ENCODE measurements around the gene GUCY2C.

Gene GUCY2C

DNA sequence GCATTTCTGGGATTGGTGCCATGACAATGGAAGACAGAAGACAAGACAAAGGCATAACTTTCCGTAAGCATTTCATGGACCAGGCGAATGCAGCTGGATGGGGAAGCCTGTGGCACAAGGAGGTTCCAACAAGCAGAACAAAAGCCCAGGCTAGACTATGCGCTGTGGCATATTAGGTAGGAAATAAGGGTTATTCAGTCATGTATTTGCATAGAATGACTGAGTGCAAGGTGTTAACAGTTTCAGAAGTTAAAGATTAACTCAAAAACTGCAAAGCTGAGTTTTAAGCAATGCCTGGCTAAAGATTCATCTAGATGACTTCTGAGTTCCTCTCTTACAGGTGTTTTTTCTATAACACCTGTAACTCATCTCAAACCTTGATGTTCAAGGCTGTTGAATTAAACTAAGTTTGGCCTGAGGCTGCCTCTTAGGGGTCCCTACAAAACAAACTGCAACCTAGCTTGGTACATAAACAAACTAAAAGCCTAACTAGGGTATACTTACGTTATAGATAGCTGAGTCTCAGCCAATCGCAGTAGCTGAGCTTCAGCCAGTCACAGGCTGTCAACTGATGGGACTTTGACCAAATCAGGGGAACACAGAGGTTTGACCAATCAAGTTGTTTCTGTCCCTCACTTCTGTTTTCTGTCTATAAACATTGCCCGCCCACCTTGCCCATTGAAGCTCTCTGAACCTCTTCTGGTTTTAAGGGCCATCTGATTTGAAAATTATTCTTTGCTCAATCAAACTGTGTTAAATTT is 76.5 kb downstream of the GUCY2C start:
- DNase-seq: no peak

DNA sequence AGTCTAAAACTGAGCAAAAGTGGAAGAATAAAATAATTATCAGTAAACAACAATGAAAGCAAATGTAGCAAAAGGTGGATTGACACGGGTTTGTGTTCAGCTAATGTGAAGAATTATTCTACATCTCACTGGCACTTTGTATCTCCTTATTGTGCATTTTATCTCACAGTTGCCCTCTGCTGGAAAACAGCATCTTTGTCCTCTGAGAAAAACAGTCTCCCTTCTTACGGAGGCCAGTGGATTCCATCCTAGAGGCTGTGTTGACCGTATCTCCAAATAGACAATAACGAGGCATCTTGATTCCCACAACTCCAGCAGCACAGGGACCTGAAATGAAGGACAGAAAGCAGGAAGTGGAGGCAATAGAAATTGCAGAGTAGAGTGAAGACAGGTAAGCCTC is 77.4 kb downstream of the GUCY2C start:
- DNase-seq: no peak

DNA sequence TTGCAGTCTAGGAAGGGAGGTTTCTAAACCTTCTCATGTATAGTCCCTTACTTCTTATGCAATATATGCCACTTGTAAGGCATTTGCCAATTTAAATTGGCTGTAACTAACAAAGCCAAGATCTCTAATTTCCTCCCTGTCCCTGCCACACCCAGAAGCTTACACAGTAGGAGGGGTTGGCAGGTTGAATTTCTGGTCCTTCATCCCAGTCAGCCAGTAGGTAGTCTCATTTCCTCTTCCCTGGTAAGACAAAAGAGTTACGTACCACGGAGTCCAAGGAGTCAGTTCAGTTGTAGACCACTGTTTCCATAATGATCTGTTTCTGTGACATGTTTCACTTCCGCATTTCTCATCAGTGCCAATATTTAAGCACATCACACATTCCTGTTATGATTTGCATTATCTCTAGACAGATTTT is 81.7 kb downstream of the GUCY2C start:
- DNase-seq: no peak

DNA sequence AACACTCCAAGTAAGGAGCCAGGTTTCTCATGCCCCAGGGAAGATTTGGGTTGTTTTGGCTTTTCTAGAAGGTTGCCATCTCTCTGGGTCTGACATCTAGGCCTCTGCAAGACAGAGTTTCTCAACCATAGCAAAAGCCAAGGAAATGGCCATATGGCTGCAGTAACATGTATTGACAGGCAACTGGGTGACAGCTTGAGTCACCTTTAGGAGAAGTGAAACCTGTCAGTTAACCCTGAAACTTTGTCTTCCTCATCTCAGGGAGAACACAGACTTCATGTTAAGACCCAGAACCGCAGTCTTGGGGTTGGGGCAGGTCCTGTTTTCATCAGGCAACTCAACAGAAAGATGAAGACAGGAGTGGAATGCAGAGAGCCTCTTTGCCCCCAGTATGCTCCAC is 82.7 kb downstream of the GUCY2C start:
- DNase-seq: no peak

DNA sequence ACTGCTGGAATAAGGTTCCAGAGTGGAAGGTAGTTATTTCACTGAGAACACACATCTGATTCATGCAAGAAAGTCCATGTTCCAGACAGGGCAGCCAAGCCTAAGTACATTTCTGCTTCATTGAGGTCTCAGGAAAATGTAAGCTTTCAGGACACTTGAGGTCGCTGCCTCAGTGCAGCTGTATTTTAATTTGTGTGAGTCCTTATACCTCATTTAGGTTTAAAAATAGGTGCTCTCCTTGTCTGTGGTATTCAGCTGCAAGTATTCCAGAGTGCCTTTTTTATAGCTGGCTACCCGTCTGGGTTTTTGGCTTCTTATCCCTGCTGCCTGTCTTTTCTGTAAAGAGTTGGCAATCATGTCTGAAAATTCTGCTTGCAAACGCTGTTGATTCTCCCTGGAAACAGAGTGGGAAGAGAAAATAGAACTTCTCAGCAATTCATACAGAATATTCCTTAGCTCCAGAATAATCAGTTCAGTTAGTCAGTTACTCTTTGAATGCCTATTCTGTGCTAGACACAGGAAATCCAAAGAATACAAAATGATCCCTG is 83.4 kb downstream of the GUCY2C start:
- DNase-seq: no peak

DNA sequence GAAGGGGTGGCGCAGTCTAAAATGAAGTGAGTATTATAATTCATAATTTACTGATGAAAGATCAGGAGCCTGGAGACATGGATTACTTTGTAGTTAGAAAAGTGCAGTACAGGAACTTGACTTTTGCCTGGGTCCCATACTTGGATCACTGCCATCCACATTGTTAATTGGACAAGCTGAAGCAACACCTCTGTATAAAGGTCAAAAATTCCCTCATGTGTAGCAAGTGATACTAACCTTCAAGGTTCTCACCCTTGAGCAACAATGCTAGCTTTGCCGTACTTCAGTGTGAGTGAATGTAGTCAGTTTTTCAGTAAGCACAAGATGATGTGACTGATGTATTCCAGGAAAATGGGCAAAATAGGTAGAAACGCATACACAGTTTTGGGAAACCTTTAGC is 84.1 kb downstream of the GUCY2C start:
- no peak for DNase-seq

DNA sequence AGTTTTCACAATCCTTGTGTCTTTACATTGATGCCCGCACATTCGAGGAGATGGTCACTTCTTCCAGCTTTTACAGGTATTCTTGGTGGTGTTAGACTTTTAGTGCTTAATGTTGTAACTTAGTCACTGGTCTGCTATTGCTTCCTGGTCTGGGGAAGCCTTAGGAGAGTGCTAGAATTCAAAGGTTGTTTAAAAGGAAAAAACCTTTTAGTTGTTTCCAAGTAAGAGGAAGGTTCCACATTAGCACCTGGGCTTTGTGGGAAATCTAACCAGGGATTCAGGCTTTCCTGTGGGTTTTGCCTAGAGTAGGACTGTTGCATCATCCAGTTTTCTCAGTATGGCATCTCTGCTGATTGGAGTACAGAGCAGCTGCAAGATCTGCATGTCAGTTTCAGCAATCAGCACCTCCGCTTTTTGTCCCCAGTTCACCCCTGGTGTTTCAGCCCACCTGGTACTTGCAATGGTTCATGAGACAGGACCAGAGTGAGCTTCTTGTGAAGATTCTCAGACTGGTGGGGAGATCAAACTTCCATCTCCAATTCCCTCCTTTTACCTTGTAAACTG is 84.7 kb downstream of the GUCY2C start:
- DNase-seq: no peak

DNA sequence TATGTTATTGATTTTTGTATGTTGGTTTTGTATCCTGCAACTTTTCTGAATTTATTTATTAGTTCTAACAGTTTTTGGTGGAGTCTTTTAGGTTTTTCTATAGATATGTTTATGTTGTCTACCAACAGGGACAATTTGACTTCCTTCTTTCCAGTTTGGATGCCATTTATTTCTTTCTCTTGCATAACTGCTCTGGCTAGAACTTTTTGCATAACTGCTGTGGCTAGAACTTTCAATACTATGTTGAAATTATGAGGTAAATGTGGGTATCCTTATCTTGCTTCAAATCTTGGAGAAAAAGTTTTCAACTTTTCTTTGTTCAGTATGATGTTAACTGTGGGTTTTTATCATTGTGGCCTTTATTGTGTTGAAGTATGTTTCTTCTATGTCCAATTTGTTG is 88.8 kb downstream of the GUCY2C start:
- no peak for DNase-seq

DNA sequence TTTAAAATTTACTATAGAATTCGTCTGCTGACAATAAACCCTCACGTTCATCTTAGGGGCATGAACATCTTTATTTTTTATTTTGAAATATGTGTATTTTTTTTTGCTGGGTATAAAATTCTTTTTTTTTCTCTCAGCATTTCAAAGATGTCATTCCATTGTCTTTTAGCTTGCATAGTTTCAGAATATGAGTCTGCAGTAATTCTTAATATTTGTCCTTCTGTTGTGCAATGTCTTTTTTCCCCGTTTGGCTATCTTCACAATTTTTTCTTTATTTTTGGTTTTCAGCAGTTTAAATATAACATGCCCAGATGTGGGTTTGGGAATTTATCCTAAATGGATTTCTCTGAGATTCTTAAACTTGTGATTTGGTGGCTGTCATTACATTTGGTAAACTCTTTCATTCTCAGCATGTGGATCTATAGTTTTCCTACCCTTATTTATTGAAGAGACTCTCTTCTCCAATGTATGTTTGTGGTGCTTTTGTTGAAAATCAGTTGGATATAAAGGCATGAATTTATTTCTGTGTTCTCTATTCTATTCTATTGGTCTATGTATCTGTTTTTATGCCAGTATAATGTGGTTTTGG is 90.9 kb downstream of the GUCY2C start:
- DNase-seq: no peak

DNA sequence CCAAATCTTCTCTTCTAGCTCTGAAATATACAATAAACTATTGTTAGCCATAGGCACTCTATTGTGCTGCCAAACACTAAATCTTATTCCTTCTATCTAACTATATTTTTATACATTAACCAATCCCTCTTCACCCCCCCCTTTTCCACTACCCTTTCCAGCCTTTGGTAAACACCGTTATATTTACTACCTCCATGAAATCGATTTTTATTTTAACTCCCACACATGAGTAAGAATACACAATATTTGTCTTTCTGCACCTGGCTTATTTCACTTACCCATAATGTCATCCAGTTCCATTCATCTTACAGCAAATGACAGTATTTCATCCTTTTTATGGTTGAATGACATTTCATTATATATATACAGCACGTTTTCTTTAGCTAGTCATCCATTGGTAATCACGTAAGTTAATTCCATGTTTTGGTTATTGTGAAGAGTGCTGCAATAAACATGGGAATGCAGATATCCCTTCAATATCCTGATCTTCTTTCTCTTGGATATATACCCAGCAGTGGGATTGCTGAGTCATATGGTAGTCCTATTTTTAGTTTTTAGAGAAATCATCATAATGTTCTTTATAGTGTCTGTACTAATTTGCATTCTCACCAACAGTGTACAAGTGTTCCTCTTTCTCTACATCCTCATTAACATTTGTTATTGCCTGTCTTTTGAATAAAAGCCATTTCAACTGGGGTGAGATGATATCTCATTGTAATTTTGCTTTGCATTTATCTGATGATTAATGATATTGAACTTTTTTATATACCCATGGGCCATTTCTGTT is 94.5 kb downstream of the GUCY2C start:
- DNase-seq: no peak

DNA sequence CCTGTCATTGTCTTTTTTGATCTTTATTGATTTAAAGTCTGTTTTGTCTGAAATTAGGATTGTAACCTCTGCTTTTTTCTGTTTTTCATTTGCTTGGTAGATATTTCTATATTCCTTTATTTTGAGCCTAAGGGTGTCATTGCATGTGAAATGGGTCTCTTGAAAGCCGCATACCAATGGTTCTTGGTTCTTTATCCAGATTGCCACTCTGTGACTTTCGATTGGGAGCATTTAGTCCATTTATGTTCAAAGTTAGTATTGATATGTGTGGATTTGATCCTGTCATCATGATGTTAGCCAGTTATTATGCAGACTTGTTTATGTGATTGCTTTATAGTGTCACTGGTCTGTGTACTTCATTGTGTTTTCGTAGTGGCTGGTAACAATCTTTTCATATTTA is 98.9 kb downstream of the GUCY2C start:
- no peak for DNase-seq

DNA sequence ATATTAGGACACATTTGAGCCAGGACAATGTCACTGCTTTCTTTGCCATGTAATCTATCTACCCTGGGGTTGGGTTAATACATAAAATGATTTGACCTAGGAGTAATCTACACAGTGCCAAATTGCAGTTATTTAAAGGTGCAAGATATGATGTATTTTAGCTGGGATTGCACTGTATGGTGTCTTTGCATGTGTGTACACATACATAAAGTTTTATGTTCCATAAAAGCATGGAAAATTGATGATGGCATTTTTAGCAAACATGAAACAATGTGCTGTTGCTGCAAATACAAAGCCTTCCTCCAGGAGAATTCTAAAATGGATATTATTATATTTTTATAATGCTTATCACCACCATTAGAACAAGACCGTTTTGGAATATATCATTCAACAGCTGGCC is 104.7 kb downstream of the GUCY2C start:
- DNase-seq: no peak

DNA sequence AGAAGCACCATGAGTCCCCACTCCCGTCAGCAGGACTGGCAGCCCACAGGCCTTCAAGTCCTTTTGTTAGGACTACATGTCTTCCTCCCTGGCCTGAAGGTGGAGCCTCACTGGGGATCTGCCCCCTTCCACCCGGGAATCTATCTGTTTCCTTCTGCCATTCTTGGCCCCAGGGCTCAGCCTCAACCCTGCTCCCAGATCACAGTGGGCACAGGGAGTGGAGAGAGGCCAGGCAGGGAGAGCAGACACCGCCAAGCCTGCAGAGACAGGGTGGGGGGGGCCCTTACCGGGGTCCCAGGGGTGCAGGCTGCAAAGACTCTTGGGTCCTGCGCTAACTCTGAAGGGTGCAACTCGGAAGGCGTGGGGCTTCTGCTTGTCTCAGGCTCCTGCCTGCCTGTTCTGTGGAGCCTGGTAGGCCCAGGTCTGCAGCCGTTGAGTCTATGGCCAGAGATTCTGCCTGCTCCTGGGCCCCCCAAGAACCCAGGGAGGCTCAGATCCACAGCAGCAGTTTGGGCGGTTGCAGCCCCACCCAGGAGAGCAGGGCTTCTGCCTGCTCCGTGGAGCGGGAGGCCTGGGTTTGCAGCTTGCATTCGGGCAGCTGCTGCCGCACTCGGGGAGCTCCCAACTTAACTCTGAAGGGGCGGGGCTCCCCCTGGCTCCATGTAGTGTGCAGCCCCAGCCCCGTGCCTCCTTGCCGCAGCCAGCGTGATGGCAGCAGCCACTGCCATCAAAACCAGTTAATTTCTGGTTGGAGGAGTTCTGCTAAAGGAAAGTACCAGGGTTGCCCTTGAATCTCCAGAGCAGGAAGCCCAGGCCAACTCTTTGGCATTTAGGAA is 107.0 kb downstream of the GUCY2C start:
- no peak for DNase-seq

DNA sequence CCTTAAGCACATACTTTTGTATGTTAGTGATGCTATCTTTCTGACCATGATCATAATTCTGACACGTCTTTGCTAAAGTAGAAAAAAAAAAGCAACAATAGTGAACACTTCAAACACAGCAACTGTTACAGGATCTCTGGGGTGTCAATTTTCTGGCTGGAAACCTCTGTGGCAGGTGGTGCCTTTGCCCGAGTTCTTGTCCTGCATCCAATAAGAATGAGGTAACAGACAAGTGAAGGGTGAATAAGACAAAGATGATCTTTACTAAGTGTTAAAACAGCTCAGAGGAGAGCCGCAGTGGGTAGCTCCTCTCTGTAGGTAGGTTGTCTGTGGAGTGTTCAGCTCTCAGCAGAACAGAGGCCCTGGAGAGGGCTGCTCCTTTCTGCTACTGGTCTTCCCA is 107.8 kb downstream of the GUCY2C start:
- DNase-seq: no peak

DNA sequence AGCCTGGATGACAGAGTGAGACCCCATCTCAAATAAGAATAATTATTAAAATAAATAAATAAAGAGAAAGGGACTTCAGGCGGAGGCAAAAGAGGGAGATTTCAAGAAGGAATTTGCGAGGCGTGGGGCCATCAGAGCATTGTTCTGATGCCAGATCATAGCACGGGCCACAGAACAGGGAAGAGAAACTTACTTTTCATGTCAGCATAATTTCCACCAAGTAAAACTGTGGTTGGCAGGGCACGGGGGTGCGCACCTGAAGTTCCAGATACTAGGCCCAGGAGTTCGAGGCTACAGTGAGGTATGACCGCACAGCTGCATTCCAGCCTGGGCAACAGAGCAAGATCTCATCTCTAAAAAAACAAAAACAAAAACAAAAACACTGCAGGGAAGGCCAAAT is 117.8 kb downstream of the GUCY2C start:
- DNase-seq: no peak

DNA sequence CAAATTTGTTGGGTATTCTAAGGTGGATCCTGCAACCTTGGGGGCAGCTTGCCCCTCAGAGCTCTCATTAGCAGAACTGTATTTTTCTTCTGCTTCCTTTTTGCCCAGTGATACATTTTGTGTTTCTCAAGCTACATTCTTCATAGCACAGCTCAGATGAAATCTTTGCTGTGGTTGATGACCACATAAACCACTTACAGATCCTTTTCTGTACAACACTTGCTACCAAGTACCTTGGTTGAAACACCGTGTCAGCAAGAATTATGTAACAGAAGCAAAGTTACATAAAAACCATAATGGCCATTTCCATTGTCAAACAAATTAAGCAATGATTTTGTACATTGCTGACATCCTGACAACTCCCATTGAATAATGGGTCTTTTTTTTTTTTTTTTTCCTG is 119.1 kb downstream of the GUCY2C start:
- no peak for DNase-seq

DNA sequence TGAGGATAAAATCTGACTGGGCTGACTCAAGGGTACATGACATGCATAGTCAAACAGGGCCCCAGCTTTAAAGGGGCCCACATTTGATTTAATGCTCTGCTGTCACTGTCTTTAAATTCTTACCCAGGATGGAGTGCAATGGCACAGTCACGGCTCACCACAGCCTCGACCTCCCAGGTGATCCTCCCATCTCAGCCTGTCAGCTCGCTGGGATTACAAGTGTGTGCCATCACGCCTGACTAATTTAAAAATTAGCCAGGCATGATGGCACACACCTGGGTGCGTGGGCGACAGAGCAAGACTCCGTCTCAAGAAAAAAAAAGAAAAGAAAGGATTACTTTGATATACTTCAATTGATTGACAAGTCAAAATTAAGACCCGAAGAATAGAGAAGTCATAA is 119.5 kb downstream of the GUCY2C start:
- DNase-seq: no peak

DNA sequence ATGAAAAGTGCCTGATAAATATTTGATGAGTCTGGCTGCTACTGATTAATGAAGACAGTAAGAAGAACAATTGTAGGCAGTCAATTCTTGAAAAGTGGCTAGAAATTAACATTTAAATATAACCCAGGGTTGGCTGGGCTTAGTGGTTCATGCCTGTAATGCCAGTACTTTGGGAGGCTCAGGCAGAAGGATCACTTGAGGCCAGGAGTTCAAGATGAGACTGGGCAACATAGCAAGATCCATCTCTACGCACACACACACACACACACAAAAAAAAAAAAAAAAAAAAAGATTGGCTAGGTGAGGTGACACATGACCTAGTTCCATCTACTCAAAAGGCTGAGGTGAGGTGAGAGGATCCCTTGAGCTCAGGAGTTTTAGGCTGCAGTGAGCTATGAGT is 120.8 kb downstream of the GUCY2C start:
- DNase-seq: no peak

DNA sequence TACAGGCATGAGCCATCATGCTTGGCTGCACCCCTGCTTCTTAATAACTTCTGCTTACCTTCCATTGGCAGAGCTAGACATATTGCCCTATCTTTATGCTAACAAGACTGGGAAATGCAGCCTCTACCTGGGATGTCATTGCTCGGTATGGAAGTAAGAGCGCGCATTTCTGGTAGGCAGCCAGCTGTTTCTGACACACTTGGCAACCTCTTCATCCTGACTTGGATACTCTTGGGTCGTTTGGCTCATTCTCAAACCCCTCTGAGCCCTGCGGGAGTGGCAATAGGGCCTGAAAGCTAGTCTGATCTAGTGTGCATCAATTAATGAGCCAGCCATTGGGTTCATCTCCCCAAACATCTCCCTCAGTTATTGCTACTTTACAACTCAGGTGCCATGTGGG is 123.3 kb downstream of the GUCY2C start:
- DNase-seq: no peak

DNA sequence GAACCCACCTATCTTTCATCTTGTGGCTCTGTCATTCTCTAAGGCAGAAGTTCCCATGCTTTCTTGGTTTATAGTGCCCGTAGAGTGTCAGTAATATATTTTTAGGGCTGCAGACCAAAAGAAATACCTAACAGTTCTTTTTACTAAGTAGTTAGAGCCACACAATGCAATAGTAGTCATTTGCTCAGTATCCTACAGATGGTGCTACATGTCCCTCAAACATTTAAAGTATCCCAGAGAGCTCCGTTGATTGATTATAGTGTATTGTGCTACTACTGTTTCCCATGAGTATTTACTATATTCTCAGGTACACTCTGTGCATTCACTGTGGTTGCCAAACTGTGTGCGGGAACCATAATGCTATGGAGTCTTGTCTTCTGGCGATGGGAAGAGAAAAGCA is 124.0 kb downstream of the GUCY2C start:
- no peak for DNase-seq

DNA sequence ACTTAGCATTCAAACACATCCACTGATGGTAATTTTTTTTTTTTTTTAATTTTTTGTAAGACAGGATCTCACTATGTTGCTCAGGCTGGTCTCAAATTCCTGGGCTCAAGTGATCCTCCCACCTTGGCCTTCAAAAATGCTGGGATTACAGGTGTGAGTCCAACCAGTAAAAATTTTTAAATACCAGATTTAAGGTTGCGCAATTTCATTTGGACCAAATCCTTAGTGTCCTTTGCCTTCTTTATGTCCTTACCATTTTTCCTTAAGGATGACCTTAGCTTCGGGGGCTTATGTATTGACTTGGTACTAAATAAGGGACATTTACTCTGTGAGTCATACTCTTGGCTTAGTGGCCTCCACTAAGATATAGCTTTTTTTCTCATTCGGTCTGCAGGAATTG is 124.6 kb downstream of the GUCY2C start:
- DNase-seq: no peak

DNA sequence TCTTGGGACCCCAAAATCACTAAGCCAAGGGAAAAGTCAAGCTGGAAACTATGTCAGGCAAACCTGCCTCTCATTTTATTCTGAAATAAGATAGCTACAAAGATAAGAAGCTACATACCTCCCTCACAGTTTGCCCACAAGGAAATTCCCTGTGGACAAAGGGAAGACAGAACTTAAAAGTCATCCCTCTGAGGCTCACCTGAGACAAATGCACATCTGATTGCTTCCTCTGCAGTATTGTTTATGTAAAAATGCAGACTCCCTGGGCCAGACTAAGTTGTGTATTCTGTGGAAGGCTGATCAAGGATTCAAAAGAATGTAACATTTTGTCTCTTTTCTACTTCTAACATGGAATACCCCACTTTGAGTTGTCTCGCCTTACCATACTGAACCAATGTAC is 126.2 kb downstream of the GUCY2C start:
- DNase-seq: no peak
